GM04504 (cell line): ENCODE data around the gene DCN.
A peak's percentile ranks its signal among the peaks of the same experiment; 100 is the strongest.

Source experiments
- DNase-seq: peaks from one replicate; pipeline ENCODE4 v3.0.0-alpha.2; 2012; ENCODE audit warnings: low read depth

Gene DCN

DNA sequence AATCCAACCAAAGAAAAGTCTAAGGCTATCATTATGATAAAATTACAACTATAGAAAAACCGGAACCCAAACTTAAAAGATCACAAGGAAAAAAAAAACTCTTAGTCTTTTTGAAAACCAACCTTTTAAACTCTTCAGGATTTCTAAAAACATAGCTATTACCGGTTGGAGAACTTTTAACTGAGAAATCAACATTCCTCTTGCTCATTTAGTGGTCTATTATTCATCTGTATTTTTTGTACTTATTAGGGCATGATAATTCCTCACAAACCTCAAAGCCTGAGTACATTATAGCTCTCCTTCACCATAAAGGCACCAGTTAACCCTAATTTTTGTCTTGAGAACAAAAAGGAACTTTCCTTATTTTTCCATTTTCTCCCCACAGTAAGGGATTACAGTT, 81.7 kb downstream of the DCN start:
- DNase-seq = no peak

DNA sequence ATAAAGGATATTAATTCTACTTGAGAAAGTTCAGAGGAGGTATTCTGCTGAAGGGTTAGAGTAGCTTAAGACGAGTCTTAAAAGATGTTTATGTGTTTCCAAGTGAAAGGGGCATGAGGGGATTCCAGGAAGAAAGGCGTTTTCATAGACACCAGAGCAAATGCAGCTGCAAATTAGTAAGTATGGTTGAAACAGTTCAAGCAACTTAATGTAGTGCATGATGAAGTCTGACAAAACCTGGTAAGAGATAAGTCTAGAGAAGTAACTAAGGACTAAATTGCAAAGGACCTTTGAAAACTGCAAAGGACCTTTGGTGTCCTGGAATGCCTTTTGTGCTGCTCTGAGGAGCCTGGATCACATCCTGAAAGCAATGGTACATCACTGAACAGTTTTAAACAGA, 82.8 kb downstream of the DCN start:
- DNase-seq = no peak

DNA sequence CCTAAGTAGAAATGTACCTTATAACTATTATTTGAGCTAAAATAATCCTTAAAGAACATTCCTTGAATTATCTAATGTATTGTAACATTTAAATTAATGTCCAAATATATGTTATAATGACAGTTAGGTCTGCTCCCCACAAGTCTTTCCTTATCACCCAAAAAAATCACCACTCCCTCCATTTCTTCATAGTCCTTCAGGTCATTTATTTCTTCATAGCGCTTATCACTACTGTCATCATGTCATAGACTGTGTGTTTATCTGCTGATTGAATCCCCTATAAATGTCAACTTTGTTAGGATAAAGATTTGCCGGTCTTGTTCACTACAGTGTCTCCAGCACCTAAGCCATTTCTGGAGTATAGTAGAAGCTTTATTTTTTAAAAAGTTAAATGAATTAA, 83.3 kb downstream of the DCN start:
- DNase-seq = no peak

DNA sequence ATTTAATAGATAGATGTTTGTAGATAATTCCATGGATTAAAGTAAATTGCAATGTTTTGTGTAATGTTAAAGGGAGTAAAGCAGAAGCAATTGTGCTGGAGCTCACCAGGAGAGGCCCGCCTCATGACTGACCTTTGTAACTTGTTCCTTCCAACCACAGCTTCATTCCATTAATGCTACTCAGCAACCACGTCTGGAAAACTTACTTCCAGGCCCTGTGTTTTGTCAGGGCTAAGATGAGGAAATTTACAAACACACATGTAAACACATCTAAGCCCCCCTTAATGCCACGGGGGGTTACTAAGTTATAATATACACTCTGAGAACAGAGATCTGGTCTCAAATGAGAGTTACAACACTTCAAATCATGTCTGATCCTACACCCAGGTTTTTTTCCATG, 83.7 kb downstream of the DCN start:
- peak; percentile 76 for DNase-seq

DNA sequence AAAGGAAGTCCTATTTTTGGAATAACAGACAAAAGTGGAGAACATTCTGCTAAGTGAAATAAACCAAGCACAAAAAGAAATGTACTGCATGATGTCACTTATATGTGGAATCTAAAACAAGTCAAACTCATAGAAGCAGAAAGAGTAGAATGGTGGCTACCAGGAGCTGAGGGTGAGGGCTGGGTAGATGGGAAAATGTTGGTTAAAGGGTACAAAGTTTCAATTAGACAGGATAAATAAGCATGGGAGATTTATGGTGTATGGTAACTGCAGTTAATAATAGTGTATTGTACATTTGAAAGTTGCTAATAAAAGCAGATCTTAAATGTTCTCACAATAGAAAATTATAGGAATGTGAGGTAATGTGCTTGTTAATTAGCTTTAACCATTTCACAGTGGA, 84.2 kb downstream of the DCN start:
- DNase-seq = no peak

DNA sequence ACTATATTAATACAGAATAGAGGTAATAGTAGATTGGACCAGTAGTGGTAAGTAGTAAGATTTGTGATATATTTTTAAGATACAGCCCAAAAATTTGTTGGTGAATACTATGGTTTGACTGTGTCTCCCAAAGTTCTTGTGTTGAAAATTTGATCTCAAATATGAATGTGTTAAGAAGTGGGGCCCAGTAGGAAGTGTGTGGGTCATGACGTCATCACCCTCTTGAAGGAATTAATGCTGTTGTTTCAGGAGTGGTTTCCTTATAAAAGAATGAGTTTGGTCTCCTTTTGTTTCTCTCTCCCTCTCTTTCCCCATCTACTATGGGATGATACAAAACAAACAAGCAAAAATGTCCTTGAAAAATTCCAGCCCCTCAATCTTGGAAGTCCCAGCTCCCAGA, 87.7 kb downstream of the DCN start:
- no peak for DNase-seq

DNA sequence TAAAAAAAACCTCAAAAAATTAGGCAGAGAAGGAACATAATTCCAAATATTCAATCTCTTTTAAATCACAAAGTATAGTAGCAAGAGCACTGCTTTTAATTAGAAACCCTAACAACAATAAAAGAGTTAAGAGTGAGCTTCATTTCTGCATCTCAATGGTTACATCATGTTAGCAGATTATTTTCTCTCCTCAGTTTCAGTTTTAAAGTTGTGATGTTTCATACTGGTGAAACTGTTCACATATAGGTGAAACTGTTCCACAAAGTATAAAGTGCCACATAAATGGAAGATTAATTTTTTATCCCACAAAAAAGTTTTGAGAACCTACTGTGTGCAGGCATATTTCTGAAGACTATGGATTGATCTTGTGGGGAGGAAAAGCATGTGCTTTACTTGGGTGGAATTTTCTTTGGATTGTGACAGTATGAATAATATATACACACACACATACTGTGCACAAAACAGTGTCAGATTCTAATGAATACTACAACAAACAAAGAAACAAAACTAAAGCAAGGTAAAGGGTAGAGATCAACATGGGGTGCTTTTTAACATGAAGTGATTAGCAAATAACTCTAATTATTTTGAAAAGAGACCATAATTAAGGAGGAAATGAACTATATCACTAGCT, 88.5 kb downstream of the DCN start:
- DNase-seq = no peak

DNA sequence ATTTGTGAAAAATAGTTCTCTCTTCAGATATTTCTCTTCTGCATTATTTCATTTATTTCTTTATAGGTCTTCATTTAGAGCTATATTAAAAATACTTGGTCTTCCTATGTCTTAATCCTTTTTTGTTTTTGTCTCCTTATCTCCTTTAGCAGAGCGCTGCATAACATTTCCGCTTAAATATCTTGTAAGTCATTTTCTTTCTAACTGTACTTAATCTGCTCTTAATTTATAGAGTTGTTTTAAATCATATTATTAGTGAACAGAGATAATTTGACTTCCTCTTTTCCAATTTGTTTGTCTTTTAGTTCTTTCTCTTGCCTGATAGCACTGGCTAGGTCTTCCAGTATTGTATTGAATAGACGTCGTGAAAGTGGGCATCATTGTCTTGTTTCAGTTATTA, 89.3 kb downstream of the DCN start:
- DNase-seq = no peak

DNA sequence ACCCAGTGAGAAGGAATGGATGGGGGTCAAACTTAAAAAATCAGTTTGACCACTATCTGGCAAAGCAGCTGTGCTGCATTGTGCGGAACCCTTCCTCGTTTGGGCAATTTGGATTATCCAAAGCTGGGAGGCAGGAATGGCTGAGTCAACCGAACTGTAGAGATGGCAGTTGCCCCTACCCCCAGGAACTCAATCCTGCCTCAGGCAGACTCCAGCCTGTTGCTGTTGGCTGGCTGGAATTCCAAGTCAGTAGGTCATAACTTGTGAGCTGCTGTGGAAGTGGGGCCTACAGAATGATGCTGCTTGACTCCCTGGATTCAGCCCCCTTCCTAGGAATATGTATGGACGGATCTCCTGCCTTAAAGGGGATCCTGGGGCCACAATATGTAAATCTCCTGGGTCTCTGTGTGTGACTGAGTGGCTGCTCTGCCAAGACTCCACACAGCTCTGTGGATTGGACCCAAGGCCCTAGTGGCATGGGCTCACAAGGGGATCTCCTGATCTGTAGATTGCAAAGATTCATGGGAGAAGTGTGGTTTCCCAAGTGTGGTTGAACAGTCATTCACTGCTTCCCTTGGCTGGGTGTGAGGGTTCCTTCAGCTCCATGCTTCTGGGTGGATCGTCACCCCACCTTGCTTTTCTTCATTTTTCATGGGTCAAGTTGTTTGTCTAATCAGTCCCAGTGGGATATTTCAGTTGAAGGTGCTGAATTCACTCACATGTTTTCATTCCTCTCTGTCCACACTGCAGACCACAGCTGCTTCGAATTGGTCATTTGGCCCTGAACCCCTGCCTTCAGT, 90.5 kb downstream of the DCN start:
- no peak for DNase-seq
